HepG2 (cell line): ENCODE measurements around the gene MED25. TPM values are rescaled to one million over a fixed set of nuclear protein-coding genes. Genes with fewer than 3 reads are reported as not detected.

Experiments used
- ARID3A ChIP-seq: IDR thresholded peaks from 2 replicates; pipeline ENCODE4 v1.6.1; 2012; ENCODE audit warnings: low read depth, low read length, improper control_type of control experiment
- ASH2L ChIP-seq: fragments of 300-600, 200-600 bp; sonication (generic); IDR thresholded peaks from 2 replicates; pipeline ENCODE4 v1.7.0; 2017; ENCODE audit warnings: low read depth, mild to moderate bottlenecking, moderate library complexity, mixed read lengths, low read length; ENCODE audit not compliant: insufficient read length
- DMTF1 ChIP-seq: sonication (generic); formaldehyde crosslinking; IDR thresholded peaks from 2 replicates; pipeline ENCODE4 v1.4.0; 2020; ENCODE audit warnings: mild to moderate bottlenecking, missing genetic modification reagents
- ETV5 ChIP-seq: IDR thresholded peaks from 2 replicates; pipeline ENCODE4 v1.6.1; 2018; ENCODE audit warnings: missing biosample characterization, missing genetic modification reagents, inconsistent platforms, borderline replicate concordance
- FOXM1 ChIP-seq: sonication (generic); formaldehyde crosslinking; IDR thresholded peaks from 2 replicates; pipeline ENCODE4 v1.5.0; 2020; ENCODE audit warnings: missing genetic modification reagents
- HHEX ChIP-seq: IDR thresholded peaks from 2 replicates; pipeline ENCODE4 v1.6.1; 2016; ENCODE audit warnings: control low read depth
- HMGXB4 ChIP-seq, 2 experiments: sonication (generic) in 1 of 2; formaldehyde crosslinking in 1 of 2; IDR thresholded peaks; 2 replicates each; pipeline versions ENCODE4 v1.4.0 to v1.6.1; 2018 to 2020; ENCODE audit warnings: missing genetic modification reagents in 2 of 2, borderline replicate concordance in 1 of 2, low read depth in 1 of 2, mild to moderate bottlenecking in 1 of 2, missing biosample characterization in 1 of 2
- MAX ChIP-seq: IDR thresholded peaks from 2 replicates; pipeline ENCODE4 v1.6.1; 2012; ENCODE audit warnings: inconsistent platforms
- NFKBIZ ChIP-seq: IDR thresholded peaks from 2 replicates; pipeline ENCODE4 v1.6.1; 2018; ENCODE audit warnings: missing genetic modification reagents, missing compliant biosample characterization
- SAP130 ChIP-seq: IDR thresholded peaks from 2 replicates; pipeline ENCODE4 v1.6.1; 2016; ENCODE audit warnings: low read depth
- SP5 ChIP-seq: IDR thresholded peaks from 2 replicates; pipeline ENCODE4 v1.6.1; 2016; ENCODE audit warnings: low read depth, borderline replicate concordance
- SRF ChIP-seq: IDR thresholded peaks from 2 replicates; pipeline ENCODE4 v1.6.1; 2011; ENCODE audit warnings: mild to moderate bottlenecking, low read depth, low read length, moderate library complexity
- YEATS4 ChIP-seq: sonication (generic); formaldehyde crosslinking; IDR thresholded peaks from 2 replicates; pipeline ENCODE4 v1.4.0; 2020; ENCODE audit warnings: missing genetic modification reagents, borderline replicate concordance
- ZEB1 ChIP-seq: IDR thresholded peaks from 2 replicates; pipeline ENCODE4 v1.6.1; 2012; ENCODE audit warnings: mild to moderate bottlenecking, low read depth, inconsistent platforms; ENCODE audit not compliant: insufficient replicate concordance
- ZNF205 ChIP-seq: IDR thresholded peaks from 2 replicates; pipeline ENCODE4 v1.6.1; 2018; ENCODE audit warnings: missing biosample characterization, missing genetic modification reagents
- ZNF234 ChIP-seq: sonication (generic); formaldehyde crosslinking; conservative IDR thresholded peaks from 2 replicates; pipeline ENCODE4 v1.5.1; 2020; ENCODE audit warnings: mild to moderate bottlenecking, missing genetic modification reagents
- ZNF3 ChIP-seq: IDR thresholded peaks from 2 replicates; pipeline ENCODE4 v1.7.0; 2017; ENCODE audit warnings: inconsistent platforms
- ZNF543 ChIP-seq: sonication (generic); formaldehyde crosslinking; IDR thresholded peaks from 2 replicates; pipeline ENCODE4 v1.4.0; 2020; ENCODE audit warnings: mild to moderate bottlenecking, missing genetic modification reagents
- ZSCAN30 ChIP-seq: sonication (generic); formaldehyde crosslinking; IDR thresholded peaks from 2 replicates; pipeline ENCODE4 v1.5.0; 2020; ENCODE audit warnings: mild to moderate bottlenecking, missing genetic modification reagents
- polyA plus RNA-seq, 8 experiments: library from polyadenylated mRNA; depleted of rRNA in 3 of 8; stranded (reverse) in 7 of 8; unstranded in 1 of 8; fragments of >200 nt; fragmentation: Illumina TruSeq in 4 of 8; extraction: Trizol in 4 of 8; gene quantifications; 2 replicates each; pipeline versions ENCODE4 v1.2.1 to v1.2.3, GENCODE V29; 2011 to 2016; ENCODE audit warnings: low read depth in 4 of 8, missing spikeins in 1 of 8, mixed read lengths in 1 of 8; ENCODE audit not compliant: insufficient read depth in 1 of 8
- total RNA-seq, 5 experiments: library from RNA; depleted of rRNA; stranded (reverse); fragments of >200 nt; fragmentation: Illumina TruSeq; extraction: Trizol; gene quantifications; 2 replicates each; pipeline ENCODE4 v1.2.3, GENCODE V29; 2016; ENCODE audit warnings: low read depth in 1 of 5

The MED25 gene
- total and polyA plus RNA-seq, 2 of the 13 experiments (the other 11 are each of a cell fraction or from before 2014, with no cell fraction given): 11.1 to 15.1 TPM

GRCh38 chr19:49866933-49867782, 49.1 kb downstream of the MED25 start, which contains the start of gene PNKP (continued):
- TF ChIP-seq DMTF1 (no peak), ZNF205 (CRISPR knock-in tag) (peak; percentile 21; the same call in 1 of the 2 replicates), ZSCAN30 (CRISPR knock-in tag) (0 out of 2 replicates have a peak, but pooled peaks have one; percentile 61), HHEX (CRISPR knock-in tag) (no peak), YEATS4 (CRISPR knock-in tag) (peak; percentile 83; the same call in 1 of the 2 replicates), SP5 (CRISPR knock-in tag) (peak; percentile 76; the same call in 1 of the 2 replicates), HMGXB4 (CRISPR knock-in tag; IDR thresholded peaks at IDR 0.05; ENCODE audit: borderline replicate concordance in 1 of 2, low read depth in 1 of 2) (peak; percentile 43 to 67; a peak in 2 of 4 replicates), ETV5 (peak; percentile 61), SAP130 (CRISPR knock-in tag) (peak; percentile 97), ARID3A (no peak), FOXM1 (no peak), ZNF543 (peak; percentile 87), ASH2L (peak; percentile 93), SRF (no peak), MAX (peak; percentile 86), ZNF234 (CRISPR knock-in tag) (no peak), NFKBIZ (CRISPR knock-in tag) (no peak; the same call in 1 of the 2 replicates), ZEB1 (peak; percentile 72), ZNF3 (CRISPR knock-in tag) (no peak)
